Stimulated activated CD4-positive, alpha-beta T cell treated with anti-CD3 and anti-CD28 coated beads, TNF-alpha, amount 100 ng/mL, for 4 hours (primary cell): ENCODE measurements around the gene RNF187.

ENCODE experiments used
- DNase-seq, 3 experiments: peaks; one replicate each; pipeline ENCODE4 v3.0.0-alpha.2; 2020; ENCODE audit warnings: low read depth in 3 of 3

Gene RNF187

DNA sequence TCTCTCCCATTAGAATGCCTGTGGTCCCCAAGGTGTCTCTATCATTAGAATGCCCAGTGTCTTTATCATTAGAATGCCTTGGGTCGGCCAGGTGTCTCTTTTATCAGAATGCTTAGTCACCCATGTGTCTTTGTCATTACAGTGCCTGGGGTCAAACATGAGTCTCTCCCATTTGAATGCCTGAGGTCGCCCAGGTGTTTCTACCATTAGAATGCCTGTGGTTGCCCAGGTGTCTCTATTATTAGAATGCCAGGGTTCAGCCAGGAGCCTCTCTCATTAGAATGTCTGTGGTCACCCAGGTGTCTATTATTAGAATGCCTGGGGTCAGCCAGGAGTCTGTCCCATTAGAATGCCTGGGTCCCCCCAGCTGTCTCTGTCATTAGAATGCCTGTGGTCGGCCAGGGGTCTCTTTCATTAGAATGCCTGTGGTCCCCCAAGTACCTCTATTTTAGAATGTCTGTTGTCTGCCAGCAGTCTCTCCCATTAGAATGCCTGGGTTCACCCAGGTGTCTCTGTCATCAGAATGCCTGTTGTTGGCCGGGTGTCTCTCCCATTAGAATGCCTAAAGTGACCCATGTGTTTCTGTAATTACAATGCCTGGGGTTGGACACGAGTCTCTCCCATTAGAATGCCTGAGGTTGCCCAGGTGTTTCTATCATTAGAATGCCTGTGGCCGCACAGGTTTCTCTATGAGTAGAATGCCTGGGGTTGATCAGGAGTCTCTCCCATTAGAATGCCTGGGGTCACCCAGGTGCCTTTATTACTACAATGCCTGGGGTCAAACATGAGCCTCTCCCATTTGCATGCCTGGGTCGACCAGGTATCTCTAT lies 57.1 kb downstream of the RNF187 start:
- DNase-seq: no peak

DNA sequence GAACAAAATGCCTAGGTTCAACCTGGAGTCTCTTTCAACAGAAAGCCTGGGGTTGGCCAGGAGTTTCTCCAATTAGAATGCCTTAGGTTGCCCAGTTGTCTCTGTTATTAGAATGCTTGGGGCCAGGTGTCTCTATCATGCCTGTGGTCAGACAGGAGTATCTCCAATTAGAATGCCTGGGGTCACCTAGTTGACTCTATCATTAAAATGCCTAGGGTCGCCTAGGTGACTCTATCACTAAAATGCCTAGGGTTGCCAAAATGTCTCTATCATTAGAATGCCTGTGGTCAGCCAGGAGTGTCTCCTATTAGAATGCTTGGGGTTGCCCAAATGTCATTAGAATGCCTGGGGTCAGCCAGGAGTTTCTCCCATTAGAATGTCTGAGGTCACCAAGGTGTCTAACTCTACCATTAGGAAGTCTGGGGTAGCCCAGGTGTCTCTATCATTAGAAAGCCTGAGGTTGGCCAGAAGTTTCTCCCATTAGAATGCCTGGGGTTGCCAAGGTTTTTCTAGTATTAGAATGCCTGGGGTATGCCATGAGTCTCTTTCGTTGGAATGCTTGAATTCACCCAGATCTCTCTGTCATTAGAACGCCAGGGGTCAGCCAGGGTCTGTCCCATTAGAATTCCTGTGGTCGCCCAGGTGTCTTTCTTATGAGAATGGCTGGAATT lies 57.9 kb downstream of the RNF187 start:
- DNase-seq: no peak
